GM12878 (cell line): ENCODE data around the gene KRIT1. TPM values are rescaled to one million over a fixed set of nuclear protein-coding genes. Genes with fewer than 3 reads are reported as not detected.
A peak's percentile ranks its signal among the peaks of the same experiment; 100 is the strongest.

ENCODE experiments used
- CBFB ChIP-seq: IDR thresholded peaks from 2 replicates; pipeline ENCODE4 v1.6.1; 2016; ENCODE audit warnings: antibody characterized with exemption, low read depth
- CBX3 ChIP-seq: fragments of 200-600 bp; sonication (generic); IDR thresholded peaks from 2 replicates; pipeline ENCODE4 v1.6.1; 2016; ENCODE audit warnings: low read depth, borderline replicate concordance
- CBX5 ChIP-seq: sonication (generic); IDR thresholded peaks from 2 replicates; pipeline ENCODE4 v1.6.1; 2016; ENCODE audit warnings: low read depth, moderate library complexity, mild to moderate bottlenecking, inconsistent platforms
- CEBPB ChIP-seq, 2 experiments: fragments of 150-350 bp in 1 of 2; IDR thresholded peaks; 2 replicates each; pipeline ENCODE4 v1.6.1; 2012 to 2014; ENCODE audit warnings: low read depth in 2 of 2, low read length in 2 of 2, borderline replicate concordance in 1 of 2, inconsistent platforms in 1 of 2
- EZH2 ChIP-seq: IDR thresholded peaks from 2 replicates; pipeline ENCODE4 v1.6.1; 2012; ENCODE audit warnings: low read depth, mild to moderate bottlenecking, control low read depth, inconsistent platforms, low read length, borderline replicate concordance; ENCODE audit not compliant: control insufficient read depth
- FOS ChIP-seq: IDR thresholded peaks from 3 replicates; pipeline ENCODE4 v1.6.1; 2011; ENCODE audit warnings: borderline replicate concordance; ENCODE audit not compliant: insufficient read length; ENCODE audit errors: extremely low read depth
- FOXK2 ChIP-seq: fragments of 450-650 bp; IDR thresholded peaks from 2 replicates; pipeline ENCODE4 v1.6.1; 2017; ENCODE audit warnings: mild to moderate bottlenecking, moderate library complexity
- GATAD2B ChIP-seq: fragments of 450-650 bp; conservative IDR thresholded peaks from 2 replicates; pipeline ENCODE4 v1.6.1; 2017; ENCODE audit warnings: low read depth, mild to moderate bottlenecking, moderate library complexity
- HCFC1 ChIP-seq: fragments of 150-350 bp; IDR thresholded peaks from 2 replicates; pipeline ENCODE4 v1.6.1; 2014; ENCODE audit warnings: low read length
- HDAC6 ChIP-seq: fragments of 200-600 bp; sonication (generic); IDR thresholded peaks from one replicate; pipeline ENCODE4 v1.8.0; 2017; ENCODE audit warnings: antibody characterized with exemption; ENCODE audit not compliant: unreplicated experiment
- IRF4 ChIP-seq: IDR thresholded peaks from 2 replicates; pipeline ENCODE4 v1.6.1; 2011; ENCODE audit warnings: low read depth, low read length
- MEF2A ChIP-seq: IDR thresholded peaks from 2 replicates; pipeline ENCODE4 v1.6.1; 2011; ENCODE audit warnings: low read depth, mild to moderate bottlenecking, low read length, moderate library complexity; ENCODE audit not compliant: insufficient read depth
- MTA2 ChIP-seq: fragments of 450-650 bp; IDR thresholded peaks from 2 replicates; pipeline ENCODE4 v1.6.1; 2016; ENCODE audit warnings: low read depth, mild to moderate bottlenecking, moderate library complexity
- NR2F1 ChIP-seq: fragments of 450-650 bp; conservative IDR thresholded peaks from 2 replicates; pipeline ENCODE4 v1.6.1; 2017; ENCODE audit warnings: mild to moderate bottlenecking
- SKIL ChIP-seq: fragments of 450-650 bp; IDR thresholded peaks from 2 replicates; pipeline ENCODE4 v1.6.1; 2017; ENCODE audit warnings: mild to moderate bottlenecking, low read depth, inconsistent platforms; ENCODE audit not compliant: poor library complexity, severe bottlenecking
- SMC3 ChIP-seq: IDR thresholded peaks from 2 replicates; pipeline ENCODE4 v1.6.1; 2011; ENCODE audit warnings: low read length, improper control_type of control experiment, borderline replicate concordance
- TBL1XR1 ChIP-seq: IDR thresholded peaks from 2 replicates; pipeline ENCODE4 v1.6.1; 2012; ENCODE audit warnings: low read depth, low read length, improper control_type of control experiment
- USF2 ChIP-seq: IDR thresholded peaks from 2 replicates; pipeline ENCODE4 v1.6.1; 2011; ENCODE audit warnings: low read depth, low read length, improper control_type of control experiment, borderline replicate concordance
- WRNIP1 ChIP-seq: IDR thresholded peaks from 2 replicates; pipeline ENCODE4 v1.6.1; 2011; ENCODE audit warnings: low read depth, low read length, improper control_type of control experiment, borderline replicate concordance
- ZBED1 ChIP-seq: IDR thresholded peaks from 2 replicates; pipeline ENCODE4 v1.6.1; 2016; ENCODE audit warnings: borderline replicate concordance
- polyA plus RNA-seq, 11 experiments: library from polyadenylated mRNA; depleted of rRNA in 4 of 11; unstranded in 6 of 11; stranded (reverse) in 5 of 11; fragments of >200 nt; fragmentation: Nextera tagmentation in 4 of 11; fragmentation: Illumina TruSeq in 1 of 11; extraction: Ambion mirVana in 4 of 11; extraction: Trizol in 1 of 11; gene quantifications; 1 replicate in 1 of 11; 2 replicates in 10 of 11; pipeline versions ENCODE4 v1.2.1 to v1.2.3, GENCODE V29; 2011 to 2016; ENCODE audit warnings: inconsistent platforms in 2 of 11, missing spikeins in 2 of 11, low read depth in 1 of 11
- total RNA-seq, 4 experiments: library from RNA; depleted of rRNA in 3 of 4; stranded (reverse); fragments of >200 nt in 3 of 4; fragmentation: Illumina TruSeq in 1 of 4; extraction: Trizol in 1 of 4; gene quantifications; 2 replicates each; pipeline versions ENCODE4 v1.2.1 to v1.2.3, GENCODE V29; 2013 to 2021
- TF ChIP-seq, protein P1 (sequence below): IDR thresholded peaks from 2 replicates; pipeline ENCODE4 v1.6.1; 2012; ENCODE audit warnings: improper control_type of control experiment, low read depth, low read length; ENCODE audit not compliant: insufficient replicate concordance

Gene KRIT1
- total and polyA plus RNA-seq, 10 of the 15 experiments (the other 5 are each of a cell fraction or from before 2014, with no cell fraction given) = 12.0 to 60.1 (median 27.0) TPM

DNA sequence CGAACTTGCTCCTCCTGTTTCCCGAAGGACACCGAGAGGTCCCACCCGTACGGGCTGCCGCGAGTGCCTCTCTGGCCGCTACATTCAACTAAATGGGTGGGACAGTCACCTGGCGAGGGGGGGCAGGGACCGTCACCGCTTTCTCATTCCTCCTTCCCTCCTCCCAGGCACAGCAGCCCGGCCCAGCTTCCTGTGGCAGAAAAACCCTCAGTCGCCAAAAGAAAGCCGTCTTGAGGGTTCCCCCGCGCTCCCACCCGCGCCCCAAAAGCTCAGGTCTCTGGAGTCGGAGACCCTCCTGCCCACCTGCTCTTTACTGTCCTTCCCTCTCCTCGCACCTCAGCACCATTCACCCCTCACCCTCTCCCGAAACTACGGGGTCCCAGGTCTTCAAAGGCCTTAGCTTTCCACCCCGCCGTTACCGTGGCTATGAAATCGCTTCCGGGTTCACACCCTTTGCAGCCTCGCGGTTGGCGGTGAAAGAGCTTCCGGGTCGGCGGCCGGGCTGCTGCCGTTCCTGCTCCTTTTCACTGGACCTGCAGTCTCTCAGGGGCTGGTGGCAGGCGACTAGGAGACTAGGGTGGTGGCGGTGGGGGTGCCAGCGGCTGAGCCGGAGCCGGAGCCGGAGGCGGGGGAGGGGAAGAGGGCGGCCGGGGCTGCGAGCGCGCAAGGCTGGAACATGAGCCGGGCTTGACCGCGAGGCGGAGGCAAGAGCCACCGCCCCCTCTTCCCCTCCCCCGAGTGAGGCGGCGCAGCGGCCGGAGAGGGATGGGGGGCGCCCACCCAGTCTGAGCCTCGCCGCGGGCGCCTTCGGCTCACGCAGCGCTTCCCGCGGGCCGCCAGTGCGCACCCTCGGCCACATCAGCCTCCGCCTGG, at the start of gene KRIT1, which contains the start of gene ANKIB1 (continued):
- TF ChIP-seq CBX3 (no peak), HCFC1 (peak; percentile 70), CBFB (peak; percentile 90), FOXK2 (no peak), IRF4 (no peak), SKIL (peak; percentile 25), TBL1XR1 (no peak; the same call in 1 of the 2 replicates), MEF2A (no peak), CEBPB (IDR thresholded peaks at IDR 0.05; ENCODE audit: borderline replicate concordance in 1 of 2, low read depth in 2 of 2, low read length in 2 of 2) (0 out of 4 replicates have a peak, but pooled peaks of 1 of the 2 experiments have one; percentile 11), NR2F1 (peak; percentile 74), MTA2 (peak; percentile 94), USF2 (no peak), EZH2 (no peak), SMC3 (no peak), CBX5 (no peak), FOS (no peak), GATAD2B (peak; percentile 54; the same call in 1 of the 2 replicates), ZBED1 (no peak), HDAC6 (no peak), WRNIP1 (no peak)
- TF ChIP-seq, protein P1, sequence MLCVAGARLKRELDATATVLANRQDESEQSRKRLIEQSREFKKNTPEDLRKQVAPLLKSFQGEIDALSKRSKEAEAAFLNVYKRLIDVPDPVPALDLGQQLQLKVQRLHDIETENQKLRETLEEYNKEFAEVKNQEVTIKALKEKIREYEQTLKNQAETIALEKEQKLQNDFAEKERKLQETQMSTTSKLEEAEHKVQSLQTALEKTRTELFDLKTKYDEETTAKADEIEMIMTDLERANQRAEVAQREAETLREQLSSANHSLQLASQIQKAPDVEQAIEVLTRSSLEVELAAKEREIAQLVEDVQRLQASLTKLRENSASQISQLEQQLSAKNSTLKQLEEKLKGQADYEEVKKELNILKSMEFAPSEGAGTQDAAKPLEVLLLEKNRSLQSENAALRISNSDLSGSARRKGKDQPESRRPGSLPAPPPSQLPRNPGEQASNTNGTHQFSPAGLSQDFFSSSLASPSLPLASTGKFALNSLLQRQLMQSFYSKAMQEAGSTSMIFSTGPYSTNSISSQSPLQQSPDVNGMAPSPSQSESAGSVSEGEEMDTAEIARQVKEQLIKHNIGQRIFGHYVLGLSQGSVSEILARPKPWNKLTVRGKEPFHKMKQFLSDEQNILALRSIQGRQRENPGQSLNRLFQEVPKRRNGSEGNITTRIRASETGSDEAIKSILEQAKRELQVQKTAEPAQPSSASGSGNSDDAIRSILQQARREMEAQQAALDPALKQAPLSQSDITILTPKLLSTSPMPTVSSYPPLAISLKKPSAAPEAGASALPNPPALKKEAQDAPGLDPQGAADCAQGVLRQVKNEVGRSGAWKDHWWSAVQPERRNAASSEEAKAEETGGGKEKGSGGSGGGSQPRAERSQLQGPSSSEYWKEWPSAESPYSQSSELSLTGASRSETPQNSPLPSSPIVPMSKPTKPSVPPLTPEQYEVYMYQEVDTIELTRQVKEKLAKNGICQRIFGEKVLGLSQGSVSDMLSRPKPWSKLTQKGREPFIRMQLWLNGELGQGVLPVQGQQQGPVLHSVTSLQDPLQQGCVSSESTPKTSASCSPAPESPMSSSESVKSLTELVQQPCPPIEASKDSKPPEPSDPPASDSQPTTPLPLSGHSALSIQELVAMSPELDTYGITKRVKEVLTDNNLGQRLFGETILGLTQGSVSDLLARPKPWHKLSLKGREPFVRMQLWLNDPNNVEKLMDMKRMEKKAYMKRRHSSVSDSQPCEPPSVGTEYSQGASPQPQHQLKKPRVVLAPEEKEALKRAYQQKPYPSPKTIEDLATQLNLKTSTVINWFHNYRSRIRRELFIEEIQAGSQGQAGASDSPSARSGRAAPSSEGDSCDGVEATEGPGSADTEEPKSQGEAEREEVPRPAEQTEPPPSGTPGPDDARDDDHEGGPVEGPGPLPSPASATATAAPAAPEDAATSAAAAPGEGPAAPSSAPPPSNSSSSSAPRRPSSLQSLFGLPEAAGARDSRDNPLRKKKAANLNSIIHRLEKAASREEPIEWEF = no peak
